ENCODE results near the gene HSD11B1.
A peak's percentile ranks its signal among the peaks of the same experiment; 100 is the strongest.

HSD11B1 gene

GRCh38 chr1:209727286-209727685 is 22.6 kb downstream of the HSD11B1 start:
- no peak for DNase-seq (ENCODE audit: low read depth, low spot score)

GRCh38 chr1:209727785-209728184 is 23.1 kb downstream of the HSD11B1 start:
- no peak for DNase-seq (ENCODE audit: low read depth, low spot score)

GRCh38 chr1:209728466-209728865 is 23.8 kb downstream of the HSD11B1 start:
- DNase-seq (ENCODE audit: low read depth, low spot score), result no peak

- DNase-seq (ENCODE audit: low read depth, low spot score), result no peak
Measured at GRCh38 chr1:209729436-209729835, 24.8 kb downstream of the HSD11B1 start.

DNA sequence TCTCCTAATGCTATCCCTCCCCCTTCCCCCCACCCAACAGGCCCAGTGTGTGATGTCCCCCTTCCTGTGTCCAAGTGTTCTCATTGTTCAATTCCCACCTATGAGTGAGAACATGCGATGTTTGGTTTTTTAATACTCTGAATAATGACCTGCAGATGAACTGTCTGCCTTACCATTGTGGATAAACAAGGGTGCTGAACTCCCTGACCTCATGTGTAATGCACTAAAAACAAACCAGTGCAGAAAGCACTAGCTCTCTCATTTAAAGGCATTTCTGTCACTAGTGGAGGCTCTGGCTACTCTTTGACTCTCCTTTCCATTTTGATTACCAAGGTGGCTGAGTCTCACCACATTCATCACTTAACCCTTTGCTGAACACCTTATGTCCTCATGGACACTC is 28.1 kb downstream of the HSD11B1 start:
- DNase-seq (ENCODE audit: low read depth, low spot score), result no peak

- DNase-seq (ENCODE audit: low read depth, low spot score), result no peak
Measured at GRCh38 chr1:209733409-209734192, 29.0 kb downstream of the HSD11B1 start.

GRCh38 chr1:209736490-209737117 is 32.0 kb downstream of the HSD11B1 start:
- no peak for DNase-seq (ENCODE audit: low read depth, low spot score)

DNA sequence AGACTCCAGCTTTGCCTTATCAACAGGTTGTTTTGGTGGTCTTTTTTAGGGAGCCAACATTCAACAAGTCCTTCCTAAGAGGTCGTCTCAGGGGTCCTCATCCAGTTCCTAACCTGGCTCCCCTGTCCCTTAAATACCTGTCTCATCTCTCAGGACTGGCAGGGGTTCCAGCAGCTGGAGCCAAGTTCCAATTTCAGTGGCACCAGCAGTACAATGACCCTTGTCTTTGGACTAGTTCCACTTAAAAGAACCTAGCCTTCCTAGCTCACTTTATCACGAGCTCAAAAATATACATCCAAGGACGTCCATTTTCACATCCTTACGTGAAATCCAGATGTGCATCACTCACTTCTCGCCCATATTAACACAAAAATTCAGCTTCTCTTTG is 32.5 kb downstream of the HSD11B1 start:
- DNase-seq (ENCODE audit: low read depth, low spot score), result no peak

- DNase-seq (ENCODE audit: low read depth, low spot score), result no peak
Measured at GRCh38 chr1:209738270-209738669, 33.6 kb downstream of the HSD11B1 start.

DNA sequence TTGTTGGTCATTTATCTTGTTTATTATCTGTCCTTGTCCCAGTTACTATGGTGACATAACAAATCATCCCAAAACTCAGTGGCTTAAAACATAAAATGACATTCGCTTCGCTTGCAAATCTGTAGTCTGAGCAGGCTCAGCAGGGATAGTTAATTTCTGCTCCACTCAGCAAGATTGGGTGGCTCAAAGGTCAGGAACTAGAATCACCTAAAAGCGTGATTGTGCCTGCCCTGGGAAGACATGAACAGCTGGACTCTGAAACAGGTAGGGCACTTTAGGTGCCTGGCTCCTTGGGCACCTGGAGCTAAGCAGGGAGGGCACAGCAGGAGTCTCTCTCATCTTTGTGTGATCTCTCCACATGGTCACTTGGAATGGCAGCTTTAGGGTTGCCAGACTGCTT is 36.5 kb downstream of the HSD11B1 start:
- DNase-seq (ENCODE audit: low read depth, low spot score), result no peak

- DNase-seq (ENCODE audit: low read depth, low spot score), result no peak
Measured at GRCh38 chr1:209741889-209742288, 37.2 kb downstream of the HSD11B1 start.

- peak; percentile 4 for DNase-seq (ENCODE audit: low read depth, low spot score)
Measured at GRCh38 chr1:209742409-209743144, 37.9 kb downstream of the HSD11B1 start.

DNA sequence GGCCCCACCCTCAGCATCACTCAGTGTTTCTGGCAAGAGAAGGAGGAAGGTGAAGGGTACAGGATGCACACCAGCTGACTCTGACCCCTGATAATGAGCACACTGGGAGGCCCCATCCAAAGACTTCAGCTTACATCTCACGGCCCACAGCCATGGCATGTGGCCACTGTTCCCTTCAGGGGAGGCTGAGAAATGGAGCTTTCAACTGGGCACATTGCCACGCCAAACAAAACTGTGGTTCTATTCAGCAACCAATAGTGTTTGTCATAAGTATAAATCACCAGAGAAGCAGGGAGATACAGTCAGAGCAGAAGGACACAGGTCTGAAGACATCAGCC is 38.5 kb downstream of the HSD11B1 start:
- DNase-seq (ENCODE audit: low read depth, low spot score), result peak; percentile 88

- no peak for DNase-seq (ENCODE audit: low read depth, low spot score)
Measured at GRCh38 chr1:209746451-209747165, 42.0 kb downstream of the HSD11B1 start.

DNA sequence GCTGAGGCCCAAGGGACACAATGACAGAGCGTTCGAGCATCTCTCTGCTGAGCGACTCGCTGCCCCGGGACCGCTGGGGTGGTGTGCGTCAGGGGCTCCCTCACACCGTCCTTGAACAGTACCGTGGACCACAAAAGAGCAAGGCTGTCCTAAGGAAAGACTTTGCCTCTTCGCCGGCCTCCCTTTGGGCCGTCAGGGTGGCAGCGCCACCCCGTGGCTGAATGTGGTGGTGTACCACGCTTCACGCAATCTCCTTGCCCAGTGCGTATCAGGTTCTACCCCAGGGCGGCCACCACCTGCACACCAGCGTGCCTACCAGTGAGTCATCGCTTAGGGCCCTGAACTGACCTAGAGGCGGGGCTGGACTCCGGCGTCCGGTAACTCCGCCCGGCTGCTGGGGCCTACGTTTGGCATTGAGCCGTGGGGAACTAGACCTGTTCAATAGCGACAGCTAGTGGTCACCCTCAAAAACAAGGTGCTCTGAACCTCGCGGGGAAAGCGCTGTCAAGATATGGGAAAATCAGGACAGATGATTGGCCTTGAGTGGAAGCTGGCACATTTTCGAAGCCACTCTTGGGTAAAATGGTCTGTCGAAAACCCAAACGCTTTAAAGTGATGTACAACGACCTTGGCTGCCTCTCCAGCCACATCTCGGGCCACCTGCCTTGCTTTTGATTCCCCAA is 43.1 kb downstream of the HSD11B1 start:
- DNase-seq (ENCODE audit: low read depth, low spot score), result peak; percentile 89

- no peak for DNase-seq (ENCODE audit: low read depth, low spot score)
Measured at GRCh38 chr1:209748620-209749019, 44.0 kb downstream of the HSD11B1 start.

DNA sequence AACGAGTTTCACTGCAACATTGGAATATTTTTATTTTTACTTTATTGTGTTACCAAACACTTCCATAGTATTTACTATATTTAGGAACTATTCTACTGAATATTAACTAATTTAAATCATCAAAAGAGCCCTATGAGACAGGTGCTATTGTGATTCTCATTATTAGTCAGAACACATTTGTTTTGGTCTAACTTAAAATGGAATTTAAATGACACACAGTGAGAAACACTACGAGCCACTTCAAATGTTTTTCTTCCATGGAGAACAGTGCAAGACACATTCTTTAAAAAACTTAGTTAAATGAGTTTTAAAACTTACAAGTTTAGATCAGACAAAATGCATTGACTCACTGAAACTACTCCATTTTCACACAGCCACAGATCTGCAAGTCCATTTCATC is 44.6 kb downstream of the HSD11B1 start:
- DNase-seq (ENCODE audit: low read depth, low spot score), result no peak

- no peak for DNase-seq (ENCODE audit: low read depth, low spot score)
Measured at GRCh38 chr1:209749670-209750323, 45.2 kb downstream of the HSD11B1 start.

DNA sequence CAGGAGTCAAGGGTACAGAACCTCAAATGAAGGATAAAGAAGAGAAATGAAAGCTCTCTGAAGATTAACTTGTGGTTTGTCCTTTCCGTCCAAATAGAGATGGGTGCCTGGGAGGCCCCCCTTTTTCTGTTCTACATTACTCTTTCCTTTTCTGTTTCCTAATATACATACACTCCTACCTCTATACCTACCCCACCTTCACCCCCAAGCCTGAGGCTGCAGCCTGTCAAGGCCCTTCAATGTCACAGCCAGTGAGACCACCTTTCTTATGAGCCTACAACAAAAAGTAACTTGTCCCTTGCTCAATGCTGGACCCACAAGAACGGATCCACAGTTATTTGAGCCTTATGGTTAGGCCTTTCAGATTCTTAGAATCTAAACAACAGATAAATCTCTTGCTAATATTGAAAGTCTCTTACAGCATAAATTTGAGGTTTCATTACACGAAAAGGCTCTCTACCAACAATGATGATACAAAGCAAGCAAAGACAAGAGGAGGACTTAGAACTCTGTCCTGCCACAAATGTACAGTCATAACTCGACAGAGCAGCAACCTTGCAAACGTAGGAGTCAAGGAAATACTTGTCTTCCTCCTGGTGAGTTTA is 47.1 kb downstream of the HSD11B1 start:
- no peak for DNase-seq (ENCODE audit: low read depth, low spot score)

- no peak for DNase-seq (ENCODE audit: low read depth, low spot score)
Measured at GRCh38 chr1:209752890-209753289, 48.2 kb downstream of the HSD11B1 start.

- no peak for DNase-seq (ENCODE audit: low read depth, low spot score)
Measured at GRCh38 chr1:209755256-209755655, 50.6 kb downstream of the HSD11B1 start.

Data from astrocyte of the hippocampus (primary cell).